HG02571 (cell line): Measurements from ENCODE around the gene TNPO3.

Source experiments
- ATAC-seq: cut with Tn5 transposase; IDR thresholded peaks from one replicate; pipeline ENCODE4 v1.9.1; 2021; ENCODE audit warnings: mild to moderate bottlenecking, moderate library complexity; ENCODE audit not compliant: unreplicated experiment

Gene TNPO3

GRCh38 chr7:128911423-128912031 lies 143.4 kb downstream of the TNPO3 start:
- no peak for ATAC-seq

GRCh38 chr7:128910569-128910945 lies 144.4 kb downstream of the TNPO3 start, which contains the start of gene KCP:
Gene KCP (minus strand): TSS chr7:128910709. CDS start chr7:128910676, 33 bp downstream.
- no peak for ATAC-seq

GRCh38 chr7:128909625-128910568 lies 145.0 kb downstream of the TNPO3 start:
- no peak for ATAC-seq

- ATAC-seq: no peak
Observed at GRCh38 chr7:128908750-128909624, 145.9 kb downstream of the TNPO3 start.

GRCh38 chr7:128906766-128907559 lies 147.9 kb downstream of the TNPO3 start:
- ATAC-seq: no peak

GRCh38 chr7:128906001-128906765 lies 148.7 kb downstream of the TNPO3 start:
- no peak for ATAC-seq

- no peak for ATAC-seq
Observed at GRCh38 chr7:128904381-128905197, 150.3 kb downstream of the TNPO3 start.
